Transverse colon (tissue), 4 donors: Measurements from ENCODE around the gene CALM3. TPM values are rescaled to one million over a fixed set of nuclear protein-coding genes. Genes with fewer than 3 reads are reported as not detected.

Source experiments
- DNase-seq: peaks from one replicate; pipeline ENCODE4 v3.0.0-alpha.2; 2019
- H3K27ac ChIP-seq, 4 donors: fragments of 200-600 bp; sonication (generic); 2 replicates each; pipeline ENCODE4 v1.5.1; 2016 to 2018; ENCODE audit warnings: inconsistent platforms in 4 of 4
- H3K27me3 ChIP-seq: fragments of 200-600 bp; sonication (generic); 2 replicates; pipeline ENCODE4 v1.5.1; 2017; ENCODE audit warnings: inconsistent platforms
- H3K36me3 ChIP-seq, 4 donors: fragments of 200-600 bp; sonication (generic); 2 replicates each; pipeline ENCODE4 v1.5.1; 2017 to 2019; ENCODE audit warnings: inconsistent platforms in 4 of 4
- H3K4me1 ChIP-seq, 4 donors: fragments of 200-600 bp; sonication (generic); 2 replicates each; pipeline ENCODE4 v1.5.1; 2017 to 2020; ENCODE audit warnings: inconsistent platforms in 4 of 4
- H3K4me3 ChIP-seq, 4 donors: fragments of 200-600 bp; sonication (generic); 1 replicate in 1 of 4; 2 replicates in 3 of 4; pipeline versions ENCODE4 v1.5.1 to v1.6.1; 2017 to 2019; ENCODE audit warnings: inconsistent platforms in 4 of 4
- H3K9me3 ChIP-seq, 2 donors: fragments of 200-600 bp; sonication (generic); 2 replicates each; pipeline ENCODE4 v1.5.1; 2017 to 2019; ENCODE audit warnings: inconsistent platforms in 2 of 2
- CTCF ChIP-seq, 5 experiments: fragments of 200-600 bp in 3 of 5; fragments of 450-650 bp in 2 of 5; sonication (generic) in 3 of 5; IDR thresholded peaks; 1 replicate in 2 of 5; 2 replicates in 3 of 5; pipeline ENCODE4 v1.5.1; 2016 to 2017; ENCODE audit warnings: antibody characterized with exemption in 5 of 5, inconsistent platforms in 3 of 5, mild to moderate bottlenecking in 2 of 5, moderate library complexity in 1 of 5
- EP300 ChIP-seq: sonication (generic); formaldehyde crosslinking; IDR thresholded peaks from one replicate; pipeline ENCODE4 v1.6.1; 2017; ENCODE audit warnings: antibody characterized with exemption, low read depth
- POLR2A ChIP-seq: fragments of 450-650 bp; IDR thresholded peaks from one replicate; pipeline ENCODE4 v1.6.1; 2016; ENCODE audit warnings: antibody characterized with exemption, mild to moderate bottlenecking, moderate library complexity
- POLR2AphosphoS5 ChIP-seq, 3 donors: sonication (generic); formaldehyde crosslinking; IDR thresholded peaks; one replicate each; pipeline ENCODE4 v1.6.1; 2016; ENCODE audit warnings: antibody characterized with exemption in 3 of 3
- WGBS, 2 donors: methylation state at CpG; one replicate each; pipeline ENCODE4 v1.1.5; 2018; ENCODE audit warnings: low coverage in 1 of 2; 5-methylcytosine and 5-hydroxymethylcytosine counted together
- in situ Hi-C, 4 donors: fragments of 200-750 bp; cut with MboI; loops; one replicate each; pipeline versions ENCODE4 v1.15.0 to v1.15.1; 2017; ENCODE audit warnings: low sequenced_read_pairs in 3 of 4, low pct_ligation_motif_present in 1 of 4, low pct_unique_long_range_greater_than_20kb in 1 of 4
- intact Hi-C: fragments of 100-400 bp; cut with DNase I; formaldehyde crosslinking; loops from one replicate; pipeline ENCODE4 v1.15.1; 2023; ENCODE audit warnings: low total_unique reads
- total RNA-seq, 4 donors: library from RNA; depleted of rRNA; stranded (reverse); fragments of >200 nt; gene quantifications; one replicate each; pipeline ENCODE4 v1.1.0, GENCODE V29; 2016

The CALM3 gene
- total RNA-seq, 4 donors from 2014 or later: 160 to 923 (median 194) TPM

GRCh38 chr19:46634045-46634655 is 33.0 kb downstream of the CALM3 start:
- TF ChIP-seq EP300: no peak
- peak in 1 of 3 donors; percentile 19 for TF ChIP-seq POLR2AphosphoS5 (IDR thresholded peaks at IDR 0.05)
- Histone ChIP-seq H3K27ac (no peak overlapping the region), H3K27me3 (peaks cover 54% of the 10 kb centered on the region), H3K4me3 (peak overlapping the region in 2 of 4 donors; percentile 13 to 44), H3K9me3 (no peaks in the 10 kb centered on the region), H3K36me3 (no peaks in the 10 kb centered on the region), H3K4me1 (peaks cover 8 to 32% (median 26%) of the 10 kb centered on the region in 4 donors)
- DNase-seq: peak; percentile 97
- 13% methylated on average over 11 of the region's 38 CpGs; no CpG with 5 or more reads in 1 of the 2 donors for WGBS, 2 donors
- intact Hi-C loops: no loop called here
- in situ Hi-C loops: no loop called here

- intact Hi-C loops (no loop called here), in situ Hi-C loops (no loop called here)
- H3K36me3 ChIP-seq: no peaks in the 10 kb centered on the region
- no peak for DNase-seq
- TF ChIP-seq EP300 (no peak), POLR2AphosphoS5 (IDR thresholded peaks at IDR 0.05) (no peak), POLR2A (no peak), CTCF (IDR thresholded peaks at IDR 0.05) (no peak)
- H3K4me3 ChIP-seq: peak overlapping the region in 1 of 4 donors; percentile 44
- 3 to 13% methylated on average over 11 to 23 of the region's 23 CpGs for WGBS, 2 donors
- no peaks in the 10 kb centered on the region for H3K9me3 ChIP-seq
- H3K4me1 ChIP-seq: peaks cover 9 to 38% (median 32%) of the 10 kb centered on the region in 4 donors
- peaks cover 60% of the 10 kb centered on the region for H3K27me3 ChIP-seq
- H3K27ac ChIP-seq: peak overlapping the region in 1 of 4 donors; percentile 30
These were observed 33.6 kb downstream of the CALM3 start for GRCh38 chr19:46634656-46635218.

- no peaks in the 10 kb centered on the region for H3K36me3 ChIP-seq
- peak within 1 kb of the TSS in 1 of 4 donors; percentile 30 for H3K27ac ChIP-seq
- no peak within 1 kb of the TSS for H3K4me3 ChIP-seq
- intact Hi-C loops: no loop called here
- peaks cover 9 to 43% (median 37%) of the 10 kb centered on the region in 4 donors for H3K4me1 ChIP-seq
- DNase-seq: no peak
- in situ Hi-C loops: no loop called here
- no peak for TF ChIP-seq POLR2A
- no peak for TF ChIP-seq EP300
- TF ChIP-seq CTCF (IDR thresholded peaks at IDR 0.05): no peak
- TF ChIP-seq POLR2AphosphoS5 (IDR thresholded peaks at IDR 0.05): no peak
- WGBS, 2 donors: 28 to 39% methylated on average over 8 to 28 of the region's 34 CpGs
- peaks cover 74% of the 10 kb centered on the region for H3K27me3 ChIP-seq
- no peaks in the 10 kb centered on the region for H3K9me3 ChIP-seq
These were observed 35.0 kb downstream of the CALM3 start, which contains the start of gene GNG8 for GRCh38 chr19:46635920-46636761. TSS of gene GNG8 (minus strand) at chr19:46636202. CDS start at chr19:46634682, 1,520 bp downstream.

- Histone ChIP-seq H3K27me3 (peaks cover 68% of the 10 kb centered on the region), H3K36me3 (no peaks in the 10 kb centered on the region), H3K9me3 (no peaks in the 10 kb centered on the region), H3K4me1 (peaks cover 9 to 43% (median 37%) of the 10 kb centered on the region in 4 donors), H3K27ac (no peak overlapping the region), H3K4me3 (no peak overlapping the region)
- intact Hi-C loops: no loop called here
- 64 to 78% methylated on average over 10 to 14 of the region's 14 CpGs for WGBS, 2 donors
- in situ Hi-C loops: no loop called here
- no peak for TF ChIP-seq EP300
- no peak for TF ChIP-seq CTCF (IDR thresholded peaks at IDR 0.05)
- no peak for TF ChIP-seq POLR2AphosphoS5 (IDR thresholded peaks at IDR 0.05)
- no peak for TF ChIP-seq POLR2A
- DNase-seq: no peak
These were observed 36.1 kb downstream of the CALM3 start for GRCh38 chr19:46637224-46637623.
